Sigmoid colon (tissue), 3 donors: ENCODE data around the gene PIF1.

ENCODE experiments used
- CTCF ChIP-seq, 4 experiments: fragments of 450-650 bp in 3 of 4; fragments of 200-600 bp in 1 of 4; IDR thresholded peaks; one replicate each; pipeline ENCODE4 v1.5.1; 2016 to 2019; ENCODE audit warnings: antibody characterized with exemption in 4 of 4, mild to moderate bottlenecking in 3 of 4, moderate library complexity in 2 of 4
- POLR2A ChIP-seq, 2 donors: fragments of 450-650 bp; IDR thresholded peaks; one replicate each; pipeline ENCODE4 v1.6.1; 2016; ENCODE audit warnings: antibody characterized with exemption in 2 of 2, mild to moderate bottlenecking in 2 of 2, moderate library complexity in 2 of 2

- TF ChIP-seq CTCF (IDR thresholded peaks at IDR 0.05) (no peak), POLR2A (IDR thresholded peaks at IDR 0.05) (no peak)
Measured at GRCh38 chr15:64845831-64846595, 20.6 kb upstream of the PIF1 start.
